Mesodermal cell (in vitro differentiated cells): ENCODE measurements around the gene MAPKAP1.
"Not testable (repeated sequence)": the region's sequence is repeated elsewhere in the genome, so short reads cannot be mapped to it uniquely, and the experiment has no call there.

Source experiments
- H3K27ac ChIP-seq: 2 replicates; pipeline ENCODE4 v1.7.0; 2013; ENCODE audit warnings: mild to moderate bottlenecking, low read depth, low read length, moderate library complexity; ENCODE audit not compliant: severe bottlenecking
- H3K36me3 ChIP-seq: 2 replicates; pipeline ENCODE4 v1.7.1; 2013; ENCODE audit warnings: mild to moderate bottlenecking, low read length, moderate library complexity; ENCODE audit not compliant: control insufficient read depth, insufficient read depth
- H3K4me1 ChIP-seq: one replicate; pipeline ENCODE4 v1.7.1; 2013; ENCODE audit warnings: mild to moderate bottlenecking, low read length; ENCODE audit not compliant: insufficient read depth, control insufficient read depth, poor library complexity, severe bottlenecking
- H3K4me3 ChIP-seq: 2 replicates; pipeline ENCODE4 v1.7.0; 2013; ENCODE audit warnings: low read length, control low read depth, mild to moderate bottlenecking; ENCODE audit not compliant: insufficient read depth, poor library complexity, severe bottlenecking; ENCODE audit errors: extremely low read depth
- H3K9me3 ChIP-seq: 2 replicates; pipeline ENCODE4 v1.7.1; 2013; ENCODE audit warnings: mild to moderate bottlenecking, low read length, moderate library complexity; ENCODE audit not compliant: control insufficient read depth
- WGBS, 2 experiments: methylation state at CpG; one replicate each; pipeline ENCODE4 v1.1.5; 2013; ENCODE audit warnings: missing lambda C conversion rate in 2 of 2; ENCODE audit not compliant: insufficient coverage in 2 of 2; 5-methylcytosine and 5-hydroxymethylcytosine counted together

The MAPKAP1 gene

GRCh38 chr9:125587819-125588460 is 119.1 kb downstream of the MAPKAP1 start:
- no peaks in the 10 kb centered on the region for H3K4me1 ChIP-seq
- WGBS, 2 experiments, result 100% methylated on average over 2 of the region's 5 CpGs; no CpG with 5 or more reads in 1 of the 2 experiments
- H3K36me3 ChIP-seq, result peaks cover 17% of the 10 kb centered on the region
- no peaks in the 10 kb centered on the region for H3K9me3 ChIP-seq
- H3K4me3 ChIP-seq, result no peak overlapping the region
- H3K27ac ChIP-seq, result no peak overlapping the region

GRCh38 chr9:125586172-125586511 is 120.9 kb downstream of the MAPKAP1 start:
- no peaks in the 10 kb centered on the region for H3K9me3 ChIP-seq
- no peak overlapping the region for H3K4me3 ChIP-seq
- WGBS, 2 experiments, result 93 to 100% methylated on average over 3 of the region's 3 CpGs

GRCh38 chr9:125585503-125586171 is 121.4 kb downstream of the MAPKAP1 start:
- WGBS, 2 experiments, result 95 to 96% methylated on average over 9 to 11 of the region's 11 CpGs
- H3K36me3 ChIP-seq, result peaks cover 30% of the 10 kb centered on the region
- no peaks in the 10 kb centered on the region for H3K9me3 ChIP-seq
- no peaks in the 10 kb centered on the region for H3K4me1 ChIP-seq
- H3K4me3 ChIP-seq, result no peak overlapping the region
- no peak overlapping the region for H3K27ac ChIP-seq

More at GRCh38 chr9:125586172-125586511, 120.9 kb downstream of the MAPKAP1 start:
- Histone ChIP-seq H3K36me3 (peaks cover 25% of the 10 kb centered on the region), H3K27ac (no peak overlapping the region), H3K4me1 (no peaks in the 10 kb centered on the region)

- Histone ChIP-seq H3K4me1 (no peaks in the 10 kb centered on the region), H3K27ac (no peak overlapping the region)
- no CpG with 5 or more reads among the region's 4 CpGs for WGBS, 2 experiments
Observed at GRCh38 chr9:125580701-125581286, 126.2 kb downstream of the MAPKAP1 start.

GRCh38 chr9:125579030-125579932 is 127.7 kb downstream of the MAPKAP1 start:
- no peak overlapping the region for H3K27ac ChIP-seq
- H3K4me1 ChIP-seq, result no peaks in the 10 kb centered on the region
- no peak overlapping the region for H3K4me3 ChIP-seq
- H3K36me3 ChIP-seq, result peaks cover 37% of the 10 kb centered on the region
- H3K9me3 ChIP-seq, result peaks cover 13% of the 10 kb centered on the region
- 84 to 97% methylated on average over 8 to 9 of the region's 12 CpGs for WGBS, 2 experiments

More at GRCh38 chr9:125580701-125581286, 126.2 kb downstream of the MAPKAP1 start:
- no peak overlapping the region for H3K4me3 ChIP-seq
- H3K9me3 ChIP-seq, result peaks cover 5% of the 10 kb centered on the region
- H3K36me3 ChIP-seq, result peaks cover 47% of the 10 kb centered on the region

- Histone ChIP-seq H3K27ac (no peak overlapping the region), H3K36me3 (peaks cover 17% of the 10 kb centered on the region), H3K9me3 (peaks cover 44% of the 10 kb centered on the region), H3K4me1 (no peaks in the 10 kb centered on the region), H3K4me3 (no peak overlapping the region)
- WGBS, 2 experiments, result 100% methylated on average over 1 of the region's 2 CpGs; no CpG with 5 or more reads in 1 of the 2 experiments
Observed at GRCh38 chr9:125574126-125574877, 132.7 kb downstream of the MAPKAP1 start.

- not testable (repeated sequence) for H3K4me1 ChIP-seq, H3K4me3 ChIP-seq, H3K27ac ChIP-seq
- WGBS, 2 experiments, result no CpG with 5 or more reads among the region's 1 CpG
- Histone ChIP-seq H3K36me3 (peaks cover 14% of the 10 kb centered on the region), H3K9me3 (peaks cover 49% of the 10 kb centered on the region)
Observed at GRCh38 chr9:125572461-125572860, 134.5 kb downstream of the MAPKAP1 start.

- Histone ChIP-seq H3K9me3 (peaks cover 49% of the 10 kb centered on the region), H3K36me3 (peaks cover 14% of the 10 kb centered on the region)
- H3K4me1 ChIP-seq, H3K4me3 ChIP-seq, H3K27ac ChIP-seq: not testable (repeated sequence)
- WGBS, 2 experiments, result no CpG with 5 or more reads among the region's 3 CpGs
Observed at GRCh38 chr9:125571824-125572223, 135.2 kb downstream of the MAPKAP1 start.

GRCh38 chr9:125570246-125570645 is 136.8 kb downstream of the MAPKAP1 start:
- H3K9me3 ChIP-seq, result peaks cover 44% of the 10 kb centered on the region
- H3K36me3 ChIP-seq, result peaks cover 13% of the 10 kb centered on the region
- no peak overlapping the region for H3K4me3 ChIP-seq
- WGBS, 2 experiments, result 100% methylated on average over 2 of the region's 2 CpGs
- H3K4me1 ChIP-seq, result peaks cover under 1% of the 10 kb centered on the region
- no peak overlapping the region for H3K27ac ChIP-seq

GRCh38 chr9:125568621-125569020 is 138.4 kb downstream of the MAPKAP1 start:
- H3K4me3 ChIP-seq, result no peak overlapping the region
- peaks cover 8% of the 10 kb centered on the region for H3K4me1 ChIP-seq
- peaks cover 13% of the 10 kb centered on the region for H3K36me3 ChIP-seq
- WGBS, 2 experiments, result 93 to 95% methylated on average over 3 to 4 of the region's 4 CpGs
- no peak overlapping the region for H3K27ac ChIP-seq
- H3K9me3 ChIP-seq, result peaks cover 35% of the 10 kb centered on the region
